DMS 273 (cell line): ENCODE measurements around the gene CCDC116.
"Not testable (repeated sequence)": the region's sequence is repeated elsewhere in the genome, so short reads cannot be mapped to it uniquely, and the experiment has no call there.

Experiments
- DNase-seq: peaks from one replicate; lab custom pipeline; 2025; ENCODE audit not compliant: unreplicated experiment; lab: John Stamatoyannopoulos, UW

The CCDC116 gene

GRCh38 chr22:21632237-21632895 lies at the start of gene CCDC116:
Gene CCDC116, plus strand, starts transcription at chr22:21632760. Its CDS starts 422 bp downstream, at chr22:21633182.
- DNase-seq = peak; percentile 13

- DNase-seq = no peak
These were observed 49.5 kb upstream of the CCDC116 start for GRCh38 chr22:21582801-21583740.

- DNase-seq = no peak
These were observed 47.2 kb upstream of the CCDC116 start for GRCh38 chr22:21585389-21585788.

- DNase-seq = peak; percentile 38
These were observed 44.6 kb upstream of the CCDC116 start for GRCh38 chr22:21587803-21588611.

GRCh38 chr22:21589396-21589795 lies 43.2 kb upstream of the CCDC116 start:
- no peak for DNase-seq

- DNase-seq = no peak
These were observed 41.5 kb upstream of the CCDC116 start for GRCh38 chr22:21590809-21591641.

- no peak for DNase-seq
These were observed 40.9 kb upstream of the CCDC116 start for GRCh38 chr22:21591695-21592094.

- DNase-seq = no peak
These were observed 40.1 kb upstream of the CCDC116 start for GRCh38 chr22:21592422-21592821.

GRCh38 chr22:21593406-21594232 lies 38.9 kb upstream of the CCDC116 start:
- peak; percentile 47 for DNase-seq

- DNase-seq = no peak
These were observed 37.6 kb upstream of the CCDC116 start for GRCh38 chr22:21594865-21595452.

GRCh38 chr22:21596356-21597135 lies 36.0 kb upstream of the CCDC116 start:
- not testable (repeated sequence) for DNase-seq

- DNase-seq = no peak
These were observed 34.3 kb upstream of the CCDC116 start for GRCh38 chr22:21598302-21598701.

- no peak for DNase-seq
These were observed 33.3 kb upstream of the CCDC116 start for GRCh38 chr22:21599053-21599893.

GRCh38 chr22:21602579-21602978 lies 30.0 kb upstream of the CCDC116 start:
- no peak for DNase-seq

- no peak for DNase-seq
These were observed 28.6 kb upstream of the CCDC116 start for GRCh38 chr22:21603973-21604372.

- no peak for DNase-seq
These were observed 26.5 kb upstream of the CCDC116 start for GRCh38 chr22:21605887-21606564.

GRCh38 chr22:21606775-21607174 lies 25.8 kb upstream of the CCDC116 start:
- no peak for DNase-seq
